GM23338 (cell line): ENCODE data around the gene BEGAIN. TPM values are rescaled to one million over a fixed set of nuclear protein-coding genes. Genes with fewer than 3 reads are reported as not detected.

ENCODE experiments used
- ATAC-seq: fragments of 200-7000 bp; cut with Tn5 transposase; 3 replicates; pipeline ENCODE4 v1.9.1; 2020
- DNase-seq: peaks from one replicate; pipeline ENCODE4 v3.0.0-alpha.2; 2015; ENCODE audit warnings: low spot score
- H2AFZ ChIP-seq: fragments of 200-600 bp; sonication (generic); 2 replicates; pipeline ENCODE4 v1.8.0; 2016; ENCODE audit warnings: antibody characterized with exemption, mild to moderate bottlenecking, moderate library complexity
- H3F3A ChIP-seq: fragments of 200-600 bp; sonication (generic); replicated peaks from 2 replicates; pipeline ENCODE4 v1.8.0; 2017; ENCODE audit warnings: antibody characterized with exemption, mixed run types, low read depth
- H3K27ac ChIP-seq: fragments of 200-600 bp; sonication (generic); 2 replicates; pipeline ENCODE4 v1.6.1; 2016; ENCODE audit warnings: low read depth
- H3K27me3 ChIP-seq: fragments of 200-600 bp; sonication (generic); 2 replicates; pipeline ENCODE4 v1.8.0; 2016; ENCODE audit warnings: mild to moderate bottlenecking, mixed run types, moderate library complexity; ENCODE audit not compliant: insufficient read depth
- H3K36me3 ChIP-seq: fragments of 200-600 bp; sonication (generic); 2 replicates; pipeline ENCODE4 v1.8.0; 2016; ENCODE audit warnings: mild to moderate bottlenecking; ENCODE audit not compliant: insufficient read depth
- H3K4me1 ChIP-seq: fragments of 200-600 bp; sonication (generic); 2 replicates; pipeline ENCODE4 v1.8.0; 2016; ENCODE audit warnings: mild to moderate bottlenecking, moderate library complexity; ENCODE audit not compliant: insufficient read depth
- H3K4me2 ChIP-seq: fragments of 200-600 bp; sonication (generic); 2 replicates; pipeline ENCODE4 v1.7.1; 2017; ENCODE audit warnings: mixed run types
- H3K4me3 ChIP-seq: fragments of 200-600 bp; sonication (generic); 2 replicates; pipeline ENCODE4 v1.6.1; 2016; ENCODE audit warnings: mixed run types
- H3K79me2 ChIP-seq: fragments of 200-600 bp; sonication (generic); replicated peaks from 2 replicates; pipeline ENCODE4 v1.8.0; 2017; ENCODE audit warnings: mild to moderate bottlenecking; ENCODE audit not compliant: insufficient read depth
- H3K9me2 ChIP-seq: fragments of 200-600 bp; sonication (generic); 2 replicates; pipeline ENCODE4 v1.8.0; 2017; ENCODE audit not compliant: insufficient read depth
- H4K20me1 ChIP-seq: fragments of 200-600 bp; sonication (generic); replicated peaks from 2 replicates; pipeline ENCODE4 v1.8.0; 2017; ENCODE audit warnings: mild to moderate bottlenecking; ENCODE audit not compliant: insufficient read depth
- H3K27ac Mint-ChIP-seq: 2 replicates; pipeline ENCODE4 v1.8.0; 2020; ENCODE audit warnings: inconsistent platforms, mild to moderate bottlenecking, moderate library complexity, mixed read lengths
- H3K27me3 Mint-ChIP-seq: 3 replicates; pipeline ENCODE4 v1.8.0; 2022; ENCODE audit warnings: low read depth, mild to moderate bottlenecking, moderate library complexity, mixed read lengths, inconsistent platforms; ENCODE audit not compliant: insufficient read depth, poor library complexity
- H3K36me3 Mint-ChIP-seq: 3 replicates; pipeline ENCODE4 v1.8.0; 2021; ENCODE audit warnings: low read depth, mild to moderate bottlenecking, inconsistent platforms, moderate library complexity, mixed read lengths
- H3K4me1 Mint-ChIP-seq: 3 replicates; pipeline ENCODE4 v1.8.0; 2020; ENCODE audit warnings: mild to moderate bottlenecking, inconsistent platforms, mixed read lengths
- H3K4me3 Mint-ChIP-seq: 3 replicates; pipeline ENCODE4 v1.8.0; 2021; ENCODE audit warnings: moderate library complexity, mild to moderate bottlenecking, inconsistent platforms, mixed read lengths
- H3K9me3 Mint-ChIP-seq: 3 replicates; pipeline ENCODE4 v1.8.0; 2020; ENCODE audit warnings: moderate library complexity, mild to moderate bottlenecking, inconsistent platforms, mixed read lengths
- CREB1 ChIP-seq: fragments of 250-450 bp; sonication (Bioruptor Pico); IDR thresholded peaks from 2 replicates; pipeline ENCODE4 v1.5.0; 2020; ENCODE audit warnings: low read depth, mild to moderate bottlenecking, moderate library complexity
- EZH2 ChIP-seq: fragments of 200-600 bp; sonication (generic); IDR thresholded peaks from one replicate; pipeline ENCODE4 v1.8.0; 2017; ENCODE audit warnings: antibody characterized with exemption, mild to moderate bottlenecking, low read depth; ENCODE audit not compliant: unreplicated experiment
- EZH2phosphoT487 ChIP-seq: fragments of 200-600 bp; sonication (generic); IDR thresholded peaks from one replicate; pipeline ENCODE4 v1.8.1; 2018; ENCODE audit warnings: antibody characterized with exemption; ENCODE audit not compliant: unreplicated experiment
- JUNB ChIP-seq: IDR thresholded peaks from one replicate; pipeline ENCODE4 v1.6.1; 2016; ENCODE audit warnings: antibody characterized with exemption; ENCODE audit not compliant: unreplicated experiment
- NANOG ChIP-seq: IDR thresholded peaks from 2 replicates; pipeline ENCODE4 v1.6.1; 2016; ENCODE audit warnings: antibody characterized with exemption, borderline replicate concordance
- POLR2AphosphoS5 ChIP-seq: IDR thresholded peaks from 2 replicates; pipeline ENCODE4 v1.6.1; 2016; ENCODE audit warnings: antibody characterized with exemption, low read depth
- STAT1 ChIP-seq: IDR thresholded peaks from one replicate; pipeline ENCODE4 v1.6.1; 2016; ENCODE audit warnings: antibody characterized with exemption; ENCODE audit not compliant: unreplicated experiment
- ZNF331 ChIP-seq: fragments of 250-450 bp; sonication (Bioruptor Pico); IDR thresholded peaks from 2 replicates; pipeline ENCODE4 v1.5.0; 2020; ENCODE audit warnings: low read depth, mild to moderate bottlenecking, moderate library complexity
- polyA plus RNA-seq: library from polyadenylated mRNA; unstranded; fragments of >200 nt; fragmentation: Nextera tagmentation; extraction: Ambion mirVana; gene quantifications from 2 replicates; pipeline ENCODE4 v1.2.1, GENCODE V29; 2016
- total RNA-seq: library from RNA; depleted of rRNA; stranded (reverse); fragments of >200 nt; shearing (Covaris generic); gene quantifications from 2 replicates; pipeline ENCODE4 v1.2.3, GENCODE V29; 2014
- TF ChIP-seq, protein P1 (sequence below): IDR thresholded peaks from 2 replicates; pipeline ENCODE4 v1.6.1; 2016; ENCODE audit warnings: antibody characterized with exemption
- TF ChIP-seq, protein P2 (sequence below): IDR thresholded peaks from one replicate; pipeline ENCODE4 v1.6.1; 2018; ENCODE audit warnings: antibody characterized with exemption; ENCODE audit not compliant: unreplicated experiment
- TF ChIP-seq, protein P3 (sequence below): fragments of 250-450 bp; sonication (Bioruptor Pico); IDR thresholded peaks from 2 replicates; pipeline ENCODE4 v1.5.0; 2020; ENCODE audit warnings: mild to moderate bottlenecking, moderate library complexity

The BEGAIN gene
- total and polyA plus RNA-seq, 2 experiments from 2014 or later, result 0.60 to 2.4 TPM

DNA sequence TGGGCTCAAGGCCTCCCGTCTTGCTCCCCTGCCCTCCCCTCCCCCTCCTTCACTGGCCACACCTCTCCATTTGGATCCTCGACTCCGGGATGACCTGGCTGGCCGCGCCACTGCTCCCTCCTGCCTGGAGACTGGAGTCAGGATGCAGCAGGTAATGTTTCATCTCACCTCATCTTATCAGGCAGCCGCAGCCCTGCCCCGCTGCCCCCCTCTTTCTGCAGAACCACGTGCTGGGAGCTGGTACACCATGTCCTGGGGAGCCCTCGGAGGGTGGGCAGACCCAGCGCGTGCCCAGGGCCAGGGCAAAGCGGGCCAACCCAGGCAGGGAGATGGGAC lies 31.1 kb downstream of the BEGAIN start:
- Histone ChIP-seq H3F3A (no peaks in the 10 kb centered on the region), H4K20me1 (no peaks in the 10 kb centered on the region), H2AFZ (no peak overlapping the region), H3K4me3 (no peak overlapping the region), H3K4me1 (peaks cover 10% of the 10 kb centered on the region; the same call in 1 of the 2 replicates), H3K9me2 (no peaks in the 10 kb centered on the region), H3K27me3 (no peaks in the 10 kb centered on the region), H3K4me2 (no peak overlapping the region), H3K27ac (no peak overlapping the region), H3K79me2 (no peaks in the 10 kb centered on the region), H3K36me3 (no peaks in the 10 kb centered on the region)
- no peak for DNase-seq
- Mint-ChIP-seq H3K9me3 (no peaks in the 10 kb centered on the region), H3K4me1 (peaks cover 24% of the 10 kb centered on the region), H3K4me3 (no peak overlapping the region), H3K27ac (no peak overlapping the region), H3K36me3 (no peaks in the 10 kb centered on the region), H3K27me3 (peaks cover 10% of the 10 kb centered on the region)
- TF ChIP-seq EZH2 (no peak), POLR2AphosphoS5 (no peak), JUNB (no peak), EZH2phosphoT487 (no peak), NANOG (no peak), ZNF331 (CRISPR knock-in tag) (no peak), STAT1 (no peak), CREB1 (no peak)
- TF ChIP-seq, protein P1, sequence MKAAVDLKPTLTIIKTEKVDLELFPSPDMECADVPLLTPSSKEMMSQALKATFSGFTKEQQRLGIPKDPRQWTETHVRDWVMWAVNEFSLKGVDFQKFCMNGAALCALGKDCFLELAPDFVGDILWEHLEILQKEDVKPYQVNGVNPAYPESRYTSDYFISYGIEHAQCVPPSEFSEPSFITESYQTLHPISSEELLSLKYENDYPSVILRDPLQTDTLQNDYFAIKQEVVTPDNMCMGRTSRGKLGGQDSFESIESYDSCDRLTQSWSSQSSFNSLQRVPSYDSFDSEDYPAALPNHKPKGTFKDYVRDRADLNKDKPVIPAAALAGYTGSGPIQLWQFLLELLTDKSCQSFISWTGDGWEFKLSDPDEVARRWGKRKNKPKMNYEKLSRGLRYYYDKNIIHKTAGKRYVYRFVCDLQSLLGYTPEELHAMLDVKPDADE, result no peak
- ATAC-seq, result peak; percentile 41

DNA sequence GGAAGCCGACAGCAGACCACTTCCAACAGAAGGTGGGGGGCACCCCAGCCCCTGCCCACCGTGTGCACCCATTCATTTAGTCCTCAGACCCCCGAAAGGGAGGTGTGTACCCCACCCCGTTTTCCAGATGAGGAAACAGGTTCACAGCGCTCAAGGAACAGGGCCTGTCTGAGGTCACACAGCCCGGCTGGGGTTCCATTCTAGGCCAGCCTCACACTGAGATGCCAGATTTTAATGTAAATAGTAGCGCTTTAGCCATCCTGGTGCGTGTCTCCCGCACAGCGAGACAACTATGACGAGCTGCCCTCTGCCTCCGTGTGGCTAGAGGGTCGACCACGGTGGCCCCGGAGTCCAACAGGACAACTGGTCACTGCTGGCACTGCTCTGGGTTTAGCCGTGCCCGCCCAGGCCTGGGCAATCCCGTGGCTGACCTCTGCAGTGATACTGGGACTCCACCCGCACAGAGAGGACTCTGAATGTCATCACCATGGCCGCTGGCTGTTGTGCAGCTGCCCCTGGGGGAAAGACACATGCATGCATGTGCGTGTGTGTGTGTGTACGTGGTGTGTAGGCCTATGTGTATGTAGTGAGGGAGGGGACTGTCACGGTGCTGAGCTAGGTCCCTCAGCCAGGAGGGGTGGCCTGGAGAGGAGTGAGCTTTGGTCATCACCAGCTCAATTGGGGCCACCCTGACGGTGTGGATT lies 31.6 kb downstream of the BEGAIN start:
- Histone ChIP-seq H3K27ac (no peak overlapping the region), H3F3A (no peaks in the 10 kb centered on the region), H3K4me2 (no peak overlapping the region), H3K79me2 (no peaks in the 10 kb centered on the region), H3K4me3 (no peak overlapping the region), H4K20me1 (no peaks in the 10 kb centered on the region), H3K4me1 (peaks cover 10% of the 10 kb centered on the region; the same call in 1 of the 2 replicates), H3K27me3 (no peaks in the 10 kb centered on the region), H3K36me3 (no peaks in the 10 kb centered on the region), H2AFZ (peak overlapping the region; percentile 80; the same call in 1 of the 2 replicates), H3K9me2 (no peaks in the 10 kb centered on the region)
- peaks cover 10% of the 10 kb centered on the region for H3K27me3 Mint-ChIP-seq
- DNase-seq (no peak), ATAC-seq (peak; percentile 60)
- H3K9me3 Mint-ChIP-seq, result no peaks in the 10 kb centered on the region
- no peak overlapping the region for H3K4me3 Mint-ChIP-seq
- no peak overlapping the region for H3K27ac Mint-ChIP-seq
- H3K4me1 Mint-ChIP-seq, result peaks cover 24% of the 10 kb centered on the region
- H3K36me3 Mint-ChIP-seq, result no peaks in the 10 kb centered on the region
- no peak for TF ChIP-seq JUNB
- no peak for TF ChIP-seq ZNF331 (CRISPR knock-in tag)
- TF ChIP-seq CREB1, result no peak
- TF ChIP-seq, protein P2, sequence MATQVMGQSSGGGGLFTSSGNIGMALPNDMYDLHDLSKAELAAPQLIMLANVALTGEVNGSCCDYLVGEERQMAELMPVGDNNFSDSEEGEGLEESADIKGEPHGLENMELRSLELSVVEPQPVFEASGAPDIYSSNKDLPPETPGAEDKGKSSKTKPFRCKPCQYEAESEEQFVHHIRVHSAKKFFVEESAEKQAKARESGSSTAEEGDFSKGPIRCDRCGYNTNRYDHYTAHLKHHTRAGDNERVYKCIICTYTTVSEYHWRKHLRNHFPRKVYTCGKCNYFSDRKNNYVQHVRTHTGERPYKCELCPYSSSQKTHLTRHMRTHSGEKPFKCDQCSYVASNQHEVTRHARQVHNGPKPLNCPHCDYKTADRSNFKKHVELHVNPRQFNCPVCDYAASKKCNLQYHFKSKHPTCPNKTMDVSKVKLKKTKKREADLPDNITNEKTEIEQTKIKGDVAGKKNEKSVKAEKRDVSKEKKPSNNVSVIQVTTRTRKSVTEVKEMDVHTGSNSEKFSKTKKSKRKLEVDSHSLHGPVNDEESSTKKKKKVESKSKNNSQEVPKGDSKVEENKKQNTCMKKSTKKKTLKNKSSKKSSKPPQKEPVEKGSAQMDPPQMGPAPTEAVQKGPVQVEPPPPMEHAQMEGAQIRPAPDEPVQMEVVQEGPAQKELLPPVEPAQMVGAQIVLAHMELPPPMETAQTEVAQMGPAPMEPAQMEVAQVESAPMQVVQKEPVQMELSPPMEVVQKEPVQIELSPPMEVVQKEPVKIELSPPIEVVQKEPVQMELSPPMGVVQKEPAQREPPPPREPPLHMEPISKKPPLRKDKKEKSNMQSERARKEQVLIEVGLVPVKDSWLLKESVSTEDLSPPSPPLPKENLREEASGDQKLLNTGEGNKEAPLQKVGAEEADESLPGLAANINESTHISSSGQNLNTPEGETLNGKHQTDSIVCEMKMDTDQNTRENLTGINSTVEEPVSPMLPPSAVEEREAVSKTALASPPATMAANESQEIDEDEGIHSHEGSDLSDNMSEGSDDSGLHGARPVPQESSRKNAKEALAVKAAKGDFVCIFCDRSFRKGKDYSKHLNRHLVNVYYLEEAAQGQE, result no peak
- no peak for TF ChIP-seq POLR2AphosphoS5
- TF ChIP-seq, protein P3, sequence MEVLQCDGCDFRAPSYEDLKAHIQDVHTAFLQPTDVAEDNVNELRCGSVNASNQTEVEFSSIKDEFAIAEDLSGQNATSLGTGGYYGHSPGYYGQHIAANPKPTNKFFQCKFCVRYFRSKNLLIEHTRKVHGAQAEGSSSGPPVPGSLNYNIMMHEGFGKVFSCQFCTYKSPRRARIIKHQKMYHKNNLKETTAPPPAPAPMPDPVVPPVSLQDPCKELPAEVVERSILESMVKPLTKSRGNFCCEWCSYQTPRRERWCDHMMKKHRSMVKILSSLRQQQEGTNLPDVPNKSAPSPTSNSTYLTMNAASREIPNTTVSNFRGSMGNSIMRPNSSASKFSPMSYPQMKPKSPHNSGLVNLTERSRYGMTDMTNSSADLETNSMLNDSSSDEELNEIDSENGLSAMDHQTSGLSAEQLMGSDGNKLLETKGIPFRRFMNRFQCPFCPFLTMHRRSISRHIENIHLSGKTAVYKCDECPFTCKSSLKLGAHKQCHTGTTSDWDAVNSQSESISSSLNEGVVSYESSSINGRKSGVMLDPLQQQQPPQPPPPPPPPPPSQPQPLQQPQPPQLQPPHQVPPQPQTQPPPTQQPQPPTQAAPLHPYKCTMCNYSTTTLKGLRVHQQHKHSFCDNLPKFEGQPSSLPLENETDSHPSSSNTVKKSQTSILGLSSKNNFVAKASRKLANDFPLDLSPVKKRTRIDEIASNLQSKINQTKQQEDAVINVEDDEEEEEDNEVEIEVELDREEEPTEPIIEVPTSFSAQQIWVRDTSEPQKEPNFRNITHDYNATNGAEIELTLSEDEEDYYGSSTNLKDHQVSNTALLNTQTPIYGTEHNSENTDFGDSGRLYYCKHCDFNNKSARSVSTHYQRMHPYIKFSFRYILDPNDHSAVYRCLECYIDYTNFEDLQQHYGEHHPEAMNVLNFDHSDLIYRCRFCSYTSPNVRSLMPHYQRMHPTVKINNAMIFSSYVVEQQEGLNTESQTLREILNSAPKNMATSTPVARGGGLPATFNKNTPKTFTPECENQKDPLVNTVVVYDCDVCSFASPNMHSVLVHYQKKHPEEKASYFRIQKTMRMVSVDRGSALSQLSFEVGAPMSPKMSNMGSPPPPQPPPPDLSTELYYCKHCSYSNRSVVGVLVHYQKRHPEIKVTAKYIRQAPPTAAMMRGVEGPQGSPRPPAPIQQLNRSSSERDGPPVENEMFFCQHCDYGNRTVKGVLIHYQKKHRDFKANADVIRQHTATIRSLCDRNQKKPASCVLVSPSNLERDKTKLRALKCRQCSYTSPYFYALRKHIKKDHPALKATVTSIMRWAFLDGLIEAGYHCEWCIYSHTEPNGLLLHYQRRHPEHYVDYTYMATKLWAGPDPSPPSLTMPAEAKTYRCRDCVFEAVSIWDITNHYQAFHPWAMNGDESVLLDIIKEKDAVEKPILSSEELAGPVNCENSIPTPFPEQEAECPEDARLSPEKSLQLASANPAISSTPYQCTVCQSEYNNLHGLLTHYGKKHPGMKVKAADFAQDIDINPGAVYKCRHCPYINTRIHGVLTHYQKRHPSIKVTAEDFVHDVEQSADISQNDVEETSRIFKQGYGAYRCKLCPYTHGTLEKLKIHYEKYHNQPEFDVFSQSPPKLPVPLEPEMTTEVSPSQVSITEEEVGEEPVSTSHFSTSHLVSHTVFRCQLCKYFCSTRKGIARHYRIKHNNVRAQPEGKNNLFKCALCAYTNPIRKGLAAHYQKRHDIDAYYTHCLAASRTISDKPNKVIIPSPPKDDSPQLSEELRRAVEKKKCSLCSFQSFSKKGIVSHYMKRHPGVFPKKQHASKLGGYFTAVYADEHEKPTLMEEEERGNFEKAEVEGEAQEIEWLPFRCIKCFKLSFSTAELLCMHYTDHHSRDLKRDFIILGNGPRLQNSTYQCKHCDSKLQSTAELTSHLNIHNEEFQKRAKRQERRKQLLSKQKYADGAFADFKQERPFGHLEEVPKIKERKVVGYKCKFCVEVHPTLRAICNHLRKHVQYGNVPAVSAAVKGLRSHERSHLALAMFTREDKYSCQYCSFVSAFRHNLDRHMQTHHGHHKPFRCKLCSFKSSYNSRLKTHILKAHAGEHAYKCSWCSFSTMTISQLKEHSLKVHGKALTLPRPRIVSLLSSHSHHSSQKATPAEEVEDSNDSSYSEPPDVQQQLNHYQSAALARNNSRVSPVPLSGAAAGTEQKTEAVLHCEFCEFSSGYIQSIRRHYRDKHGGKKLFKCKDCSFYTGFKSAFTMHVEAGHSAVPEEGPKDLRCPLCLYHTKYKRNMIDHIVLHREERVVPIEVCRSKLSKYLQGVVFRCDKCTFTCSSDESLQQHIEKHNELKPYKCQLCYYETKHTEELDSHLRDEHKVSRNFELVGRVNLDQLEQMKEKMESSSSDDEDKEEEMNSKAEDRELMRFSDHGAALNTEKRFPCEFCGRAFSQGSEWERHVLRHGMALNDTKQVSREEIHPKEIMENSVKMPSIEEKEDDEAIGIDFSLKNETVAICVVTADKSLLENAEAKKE (CRISPR knock-in tag), result no peak
